ENCODE data around the gene ADIG.

DNA sequence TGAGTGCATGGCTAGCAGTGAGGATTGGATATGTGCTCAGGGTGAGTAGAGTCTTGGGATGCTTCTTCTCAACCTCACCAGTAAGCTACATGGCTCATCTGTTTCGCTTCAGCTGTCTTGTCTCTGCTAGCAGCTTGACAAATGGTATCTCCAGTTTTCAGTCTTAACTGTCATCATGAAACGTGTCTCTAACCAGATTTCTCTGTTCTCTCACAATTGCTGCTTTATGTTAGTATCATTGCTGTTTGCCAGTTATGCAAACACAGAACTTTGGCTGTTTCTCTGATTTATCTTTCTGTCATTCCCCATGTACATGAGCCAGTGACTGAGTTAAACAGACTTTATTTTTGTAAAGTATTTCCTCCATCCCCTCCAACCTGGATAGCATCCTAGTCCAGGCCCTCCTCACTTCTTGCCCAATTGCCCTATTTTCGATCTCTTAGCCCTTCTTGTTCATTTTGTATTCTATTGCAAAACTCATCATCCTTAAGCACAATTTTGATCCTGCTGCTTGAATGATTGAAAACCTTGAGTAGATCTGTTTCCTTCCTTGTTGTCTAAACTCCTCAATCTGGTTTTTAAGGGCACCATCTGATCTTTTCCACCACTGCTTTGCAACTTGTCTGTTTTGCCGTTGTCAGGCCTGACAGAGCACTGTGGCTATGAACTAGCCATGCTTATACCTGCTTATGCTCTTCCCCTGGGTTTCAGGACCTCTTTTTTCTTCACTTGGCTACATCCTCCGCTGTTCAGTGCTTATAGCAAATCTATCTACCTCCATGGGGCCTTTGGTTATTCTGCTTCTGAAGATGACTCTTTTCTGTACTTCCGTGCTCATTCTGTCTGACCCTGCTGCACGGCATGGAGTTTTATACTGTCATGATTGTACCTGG lies 37.7 kb upstream of the ADIG start:
- TF ChIP-seq EP300 (IDR thresholded peaks at IDR 0.05) (no peak), POLR2A (IDR thresholded peaks at IDR 0.05) (no peak)

Measured in stomach (tissue), 4 donors.